ENCODE measurements around the gene IFNK.

Gene IFNK

GRCh38 chr9:27549196-27549755 is 25.2 kb downstream of the IFNK start:
- TF ChIP-seq CTCF (IDR thresholded peaks at IDR 0.05; ENCODE audit: extremely low read depth, insufficient read depth, missing control alignments) = no peak
- in situ Hi-C loops (cut with MboI; ENCODE audit: low pct_unique_long_range_greater_than_20kb, low sequenced_read_pairs, unreplicated experiment) = no loop called here
- DNase-seq (ENCODE audit: low spot score) = no peak

- no peak for DNase-seq (ENCODE audit: low spot score)
- in situ Hi-C loops (cut with MboI; ENCODE audit: low pct_unique_long_range_greater_than_20kb, low sequenced_read_pairs, unreplicated experiment) = no loop called here
- TF ChIP-seq CTCF (IDR thresholded peaks at IDR 0.05; ENCODE audit: extremely low read depth, insufficient read depth, missing control alignments) = no peak
These were observed 30.6 kb downstream of the IFNK start for GRCh38 chr9:27554712-27555111.

GRCh38 chr9:27556470-27556869 is 32.4 kb downstream of the IFNK start:
- in situ Hi-C loops (cut with MboI; ENCODE audit: low pct_unique_long_range_greater_than_20kb, low sequenced_read_pairs, unreplicated experiment) = no loop called here
- TF ChIP-seq CTCF (IDR thresholded peaks at IDR 0.05; ENCODE audit: extremely low read depth, insufficient read depth, missing control alignments) = no peak

GRCh38 chr9:27558307-27558706 is 34.2 kb downstream of the IFNK start:
- no peak for TF ChIP-seq CTCF (IDR thresholded peaks at IDR 0.05; ENCODE audit: extremely low read depth, insufficient read depth, missing control alignments)
- in situ Hi-C loops (cut with MboI; ENCODE audit: low pct_unique_long_range_greater_than_20kb, low sequenced_read_pairs, unreplicated experiment) = no loop called here
- no peak for DNase-seq (ENCODE audit: low spot score)

More at GRCh38 chr9:27556470-27556869, 32.4 kb downstream of the IFNK start:
- no peak for DNase-seq (ENCODE audit: low spot score)

- no peak for TF ChIP-seq CTCF (IDR thresholded peaks at IDR 0.05; ENCODE audit: extremely low read depth, insufficient read depth, missing control alignments)
- in situ Hi-C loops (cut with MboI; ENCODE audit: low pct_unique_long_range_greater_than_20kb, low sequenced_read_pairs, unreplicated experiment) = no loop called here
- DNase-seq (ENCODE audit: low spot score) = no peak
These were observed 36.4 kb downstream of the IFNK start for GRCh38 chr9:27560457-27560856.

- TF ChIP-seq CTCF (IDR thresholded peaks at IDR 0.05; ENCODE audit: extremely low read depth, insufficient read depth, missing control alignments) = no peak
- in situ Hi-C loops (cut with MboI; ENCODE audit: low pct_unique_long_range_greater_than_20kb, low sequenced_read_pairs, unreplicated experiment) = no loop called here
- DNase-seq (ENCODE audit: low spot score) = no peak
These were observed 37.6 kb downstream of the IFNK start for GRCh38 chr9:27561685-27562084.

Measured in GM13977 (cell line).